Measurements from ENCODE around the gene INKA1. TPM values are rescaled to one million over a fixed set of nuclear protein-coding genes. Genes with fewer than 3 reads are reported as not detected.

Gene INKA1
- total RNA-seq, 1 experiment from 2014 or later = 1.4 TPM

DNA sequence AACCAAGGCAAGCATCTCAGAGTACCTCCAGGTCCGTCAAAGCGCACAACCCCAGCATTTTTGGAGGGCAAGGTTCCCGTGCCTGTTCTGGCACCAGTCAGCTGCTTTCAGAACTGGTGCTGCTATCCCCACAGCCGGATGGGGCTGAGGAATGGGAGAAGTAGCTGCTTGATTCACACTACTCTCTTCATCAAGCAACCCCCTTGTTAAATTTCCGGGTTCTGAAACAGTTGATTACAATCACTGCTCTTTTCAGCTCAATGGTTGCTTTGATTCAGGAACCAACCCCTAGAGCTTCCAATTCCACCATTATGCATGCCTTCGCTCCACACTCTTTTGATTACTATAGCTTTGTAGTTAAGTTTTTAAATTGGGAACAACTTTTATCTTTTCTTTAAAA, 23.0 kb downstream of the INKA1 start:
- Histone ChIP-seq H3K27me3 (ENCODE audit: insufficient read depth, low read length) (no peaks in the 10 kb centered on the region), H3K9ac (ENCODE audit: extremely low read depth, insufficient read length, low read length) (no peak overlapping the region), H2AFZ (ENCODE audit: low read length) (no peak overlapping the region), H3K9me3 (ENCODE audit: control insufficient read depth, low read depth, low read length) (no peaks in the 10 kb centered on the region), H3K4me1 (ENCODE audit: insufficient read depth, low read length) (no peaks in the 10 kb centered on the region), H4K5ac (ENCODE audit: insufficient read length, low read depth, low read length) (no peak overlapping the region), H4K91ac (ENCODE audit: insufficient read length, low read depth, low read length) (no peak overlapping the region), H3K4me2 (ENCODE audit: insufficient read depth, insufficient read length, low read length) (no peak overlapping the region), H3K4ac (ENCODE audit: low read depth, low read length) (no peak overlapping the region), H2BK120ac (ENCODE audit: low read depth, low read length, poor library complexity, severe bottlenecking) (no peak overlapping the region), H2BK15ac (ENCODE audit: low read depth, low read length) (no peak overlapping the region), H4K20me1 (ENCODE audit: control insufficient read depth, insufficient read depth, insufficient read length) (no peaks in the 10 kb centered on the region), H2AK5ac (ENCODE audit: insufficient read length, low read length) (no peak overlapping the region), H3K14ac (ENCODE audit: insufficient read depth, low read length) (no peak overlapping the region), H3K79me2 (ENCODE audit: insufficient read depth, low read length) (no peaks in the 10 kb centered on the region), H3K23ac (ENCODE audit: insufficient read length, low read depth, low read length) (no peak overlapping the region), H3K18ac (ENCODE audit: insufficient read length, low read depth, low read length) (no peak overlapping the region), H3K23me2 (ENCODE audit: insufficient read length, low read depth, low read length, poor library complexity, severe bottlenecking) (no peaks in the 10 kb centered on the region), H2BK12ac (ENCODE audit: insufficient read length, low read depth, low read length) (no peak overlapping the region), H3K56ac (ENCODE audit: insufficient read length, low read depth, low read length) (no peak overlapping the region), H3T11ph (ENCODE audit: low read length) (no peak overlapping the region), H3K27ac (ENCODE audit: insufficient read length, low read depth, low read length) (no peak overlapping the region), H3K79me1 (ENCODE audit: insufficient read depth, low read depth, low read length, poor library complexity, severe bottlenecking) (no peaks in the 10 kb centered on the region), H4K8ac (replicated peaks; ENCODE audit: insufficient read length, low read depth, low read length) (no peak overlapping the region), H2BK5ac (ENCODE audit: insufficient read length, low read length) (no peak overlapping the region), H2BK20ac (ENCODE audit: low read depth, low read length, poor library complexity, severe bottlenecking) (no peak overlapping the region)
- Mint-ChIP-seq H3K27me3 (ENCODE audit: low read depth) (no peaks in the 10 kb centered on the region), H3K36me3 (ENCODE audit: insufficient read depth in 1 of 3, low read depth in 3 of 3) (peaks cover 11 to 33% (median 29%) of the 10 kb centered on the region in 3 experiments; a peak in 6 of 7 replicates), H3K9me3 (no peaks in the 10 kb centered on the region), H3K27ac (peak overlapping the region in 1 of 3 experiments; percentile 80; a peak in 2 of 7 replicates), H3K4me3 (no peak overlapping the region), H3K4me1 (no peaks in the 10 kb centered on the region)
- no CpG with 5 or more reads among the region's 6 CpGs for WGBS (ENCODE audit: extremely low coverage, insufficient read length, low lambda C conversion rate)
- no peak for DNase-seq
- no peak for TF ChIP-seq CTCF (conservative IDR thresholded peaks at IDR 0.05)
